SK-N-SH treated with all-trans-retinoic acid at 6 μM for 48 hours (cell line): Measurements from ENCODE around the gene CLDN3.

Experiments used
- ARNTL ChIP-seq: fragments of 450-650 bp; formaldehyde crosslinking; IDR thresholded peaks from 2 replicates; pipeline ENCODE4 v1.5.0; 2020; ENCODE audit warnings: low read depth, mild to moderate bottlenecking, moderate library complexity, borderline replicate concordance
- BACH2 ChIP-seq: fragments of 250-450 bp; sonication (Bioruptor Pico); IDR thresholded peaks from 2 replicates; pipeline ENCODE4 v1.9.0; 2021; ENCODE audit warnings: mild to moderate bottlenecking, borderline replicate concordance
- CSDC2 ChIP-seq: fragments of 250-450 bp; sonication (Bioruptor Pico); IDR thresholded peaks from 2 replicates; pipeline ENCODE4 v1.5.0; 2020; ENCODE audit warnings: mild to moderate bottlenecking, moderate library complexity
- ESRRG ChIP-seq: fragments of 250-450 bp; sonication (Bioruptor Pico); IDR thresholded peaks from 2 replicates; pipeline ENCODE4 v1.6.1; 2021; ENCODE audit warnings: mild to moderate bottlenecking
- OSR1 ChIP-seq: fragments of 250-450 bp; sonication (Bioruptor Pico); IDR thresholded peaks from 2 replicates; pipeline ENCODE4 v1.8.0; 2022; ENCODE audit warnings: moderate library complexity, mild to moderate bottlenecking, inconsistent platforms
- POU6F1 ChIP-seq: fragments of 250-450 bp; sonication (Bioruptor Pico); IDR thresholded peaks from 2 replicates; pipeline ENCODE4 v1.8.0; 2021; ENCODE audit warnings: low read depth, mild to moderate bottlenecking, moderate library complexity, borderline replicate concordance
- RARB ChIP-seq: fragments of 250-450 bp; sonication (Bioruptor Pico); IDR thresholded peaks from 2 replicates; pipeline ENCODE4 v1.8.0; 2021; ENCODE audit warnings: mild to moderate bottlenecking, moderate library complexity
- SNAI2 ChIP-seq: fragments of 250-450 bp; sonication (Bioruptor Pico); IDR thresholded peaks from 2 replicates; pipeline ENCODE4 v1.5.0; 2020; ENCODE audit warnings: mild to moderate bottlenecking, moderate library complexity
- TCF4 ChIP-seq: fragments of 250-450 bp; sonication (Bioruptor Pico); IDR thresholded peaks from 2 replicates; pipeline ENCODE4 v1.8.0; 2021; ENCODE audit warnings: mild to moderate bottlenecking, moderate library complexity, borderline replicate concordance
- TSHZ2 ChIP-seq: fragments of 250-450 bp; sonication (Bioruptor Pico); IDR thresholded peaks from 2 replicates; pipeline ENCODE4 v1.5.0; 2020; ENCODE audit warnings: mild to moderate bottlenecking, moderate library complexity
- ZC3H10 ChIP-seq: fragments of 250-450 bp; sonication (Bioruptor Pico); IDR thresholded peaks from 2 replicates; pipeline ENCODE4 v1.5.1; 2021; ENCODE audit warnings: mild to moderate bottlenecking, moderate library complexity
- ZFP3 ChIP-seq: fragments of 250-450 bp; sonication (Bioruptor Pico); IDR thresholded peaks from 2 replicates; pipeline ENCODE4 v1.5.0; 2020; ENCODE audit warnings: mild to moderate bottlenecking, moderate library complexity

- no peak for TF ChIP-seq BACH2
- TF ChIP-seq OSR1 (CRISPR knock-in tag) = no peak
- TF ChIP-seq ZFP3 (CRISPR knock-in tag) = no peak
- no peak for TF ChIP-seq TCF4
- TF ChIP-seq ZC3H10 (CRISPR knock-in tag) = no peak
- TF ChIP-seq ARNTL (CRISPR knock-in tag) = no peak
- no peak for TF ChIP-seq SNAI2 (CRISPR knock-in tag)
- no peak for TF ChIP-seq TSHZ2 (CRISPR knock-in tag)
- no peak for TF ChIP-seq RARB (CRISPR knock-in tag)
- no peak for TF ChIP-seq POU6F1 (CRISPR knock-in tag)
- TF ChIP-seq CSDC2 (CRISPR knock-in tag) = no peak
- TF ChIP-seq ESRRG (CRISPR knock-in tag) = no peak
Observed at GRCh38 chr7:73738220-73738611, 31.9 kb downstream of the CLDN3 start.
